GM19351 (cell line): Measurements from ENCODE around the gene COX18.

Experiments used
- ATAC-seq: cut with Tn5 transposase; IDR thresholded peaks from one replicate; pipeline ENCODE4 v1.9.1; 2021; ENCODE audit warnings: mild to moderate bottlenecking, moderate library complexity; ENCODE audit not compliant: unreplicated experiment

Gene COX18

DNA sequence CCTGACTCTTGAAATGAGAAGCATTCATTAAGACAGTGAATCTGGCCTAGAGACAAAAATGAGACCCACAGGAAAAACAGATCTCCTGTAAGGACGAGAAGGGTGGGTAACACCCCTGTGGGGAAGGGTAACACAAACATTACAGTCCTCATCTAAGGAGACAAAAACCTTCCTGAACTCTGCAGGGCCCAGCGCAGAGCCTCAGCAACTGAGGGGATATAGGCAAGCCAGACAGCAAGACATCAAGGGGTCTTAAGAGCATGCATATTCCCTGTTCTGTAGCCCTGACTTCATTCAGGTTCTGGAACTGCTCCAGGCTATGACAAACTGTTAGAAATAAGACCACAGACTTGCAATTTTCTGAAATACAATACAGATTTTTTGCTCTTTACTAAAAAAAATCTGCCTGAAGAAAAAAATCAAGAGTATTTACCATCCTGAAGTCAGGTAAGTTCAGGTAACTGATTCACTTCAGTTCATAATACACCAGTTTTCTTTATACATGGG, 15.5 kb downstream of the COX18 start:
- no peak for ATAC-seq

DNA sequence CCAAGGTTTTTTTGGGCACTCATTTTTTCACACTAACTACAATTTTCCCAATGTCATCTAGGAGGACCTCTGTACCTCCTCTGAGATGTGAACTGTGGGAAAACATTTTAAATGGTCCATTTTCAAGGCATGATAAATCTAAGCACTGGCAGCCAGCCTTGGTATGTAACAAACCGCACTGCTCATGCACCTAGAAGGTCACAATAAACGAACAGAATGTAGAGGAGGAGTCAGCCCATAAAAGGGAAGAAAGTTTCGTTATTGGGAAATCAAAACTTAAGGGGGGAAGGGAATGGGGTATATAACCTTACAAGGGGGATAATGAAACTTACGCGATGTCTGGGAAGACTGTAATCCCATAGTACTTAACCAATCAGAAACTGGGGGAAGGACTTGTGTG, 16.4 kb downstream of the COX18 start:
- ATAC-seq: no peak

DNA sequence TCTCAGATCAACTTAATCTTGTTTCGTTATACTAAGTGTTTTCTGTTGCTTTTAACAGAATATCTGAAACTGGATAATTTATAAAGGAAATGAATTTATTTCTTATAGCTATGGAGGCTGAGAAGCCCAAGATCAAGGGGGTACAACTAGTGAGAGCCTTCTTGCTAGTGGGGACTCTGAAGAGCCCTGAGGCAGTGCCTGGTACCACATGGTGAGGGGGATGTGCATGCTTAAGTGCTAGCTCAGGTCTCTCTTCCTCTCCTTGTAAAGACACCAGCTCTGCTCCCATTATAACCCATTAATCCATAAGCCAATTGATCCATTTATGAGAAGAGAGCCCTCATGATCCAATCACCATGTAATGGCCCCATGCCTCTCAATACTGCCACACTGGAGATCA, 17.9 kb downstream of the COX18 start:
- no peak for ATAC-seq

DNA sequence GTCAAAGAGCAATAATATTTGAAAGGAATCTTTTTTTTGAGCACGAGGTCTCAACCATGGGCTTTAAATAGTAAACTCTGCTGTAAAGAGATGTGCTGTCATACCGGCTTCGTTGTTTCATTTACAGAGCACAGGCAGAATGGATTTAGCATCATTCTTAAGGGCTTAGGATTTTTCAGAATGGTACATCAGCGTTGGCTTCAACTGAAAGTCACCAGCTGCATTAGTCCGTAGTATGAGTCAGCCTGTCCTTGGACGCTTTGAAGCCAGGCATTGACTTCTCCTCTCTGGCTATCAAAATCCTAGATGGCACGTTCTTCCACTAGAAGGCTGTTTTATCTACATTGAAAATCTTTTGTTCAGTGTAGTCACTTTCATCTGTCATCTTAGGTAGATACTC, 23.6 kb downstream of the COX18 start:
- ATAC-seq: no peak

DNA sequence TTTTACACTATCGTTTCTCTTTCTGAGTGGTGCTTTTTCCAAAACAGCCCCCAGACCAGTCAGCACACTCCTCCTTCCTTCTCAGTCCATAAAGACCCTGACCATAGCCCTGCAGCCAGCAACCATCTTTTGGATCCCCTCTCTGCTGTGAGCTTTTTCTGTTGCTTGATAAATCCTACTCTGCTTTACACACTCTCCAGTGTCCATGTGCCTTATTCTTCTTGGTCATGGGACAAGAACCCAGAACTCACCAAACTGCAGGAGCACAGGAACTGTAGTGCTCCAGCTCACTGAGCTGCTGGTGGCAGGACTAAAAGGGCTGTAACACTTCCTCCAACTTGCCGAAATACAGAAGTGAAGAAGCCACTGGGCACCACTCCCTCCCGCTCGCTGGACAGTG, 32.5 kb downstream of the COX18 start:
- ATAC-seq: no peak

- ATAC-seq: peak; percentile 42
Observed at GRCh38 chr4:73036123-73036522, 33.4 kb downstream of the COX18 start.

GRCh38 chr4:73034896-73035295, 34.6 kb downstream of the COX18 start:
- ATAC-seq: no peak

- ATAC-seq: no peak
Observed at GRCh38 chr4:73028621-73029020, 40.9 kb downstream of the COX18 start.

GRCh38 chr4:73021634-73022033, 47.9 kb downstream of the COX18 start:
- ATAC-seq: peak; percentile 79

DNA sequence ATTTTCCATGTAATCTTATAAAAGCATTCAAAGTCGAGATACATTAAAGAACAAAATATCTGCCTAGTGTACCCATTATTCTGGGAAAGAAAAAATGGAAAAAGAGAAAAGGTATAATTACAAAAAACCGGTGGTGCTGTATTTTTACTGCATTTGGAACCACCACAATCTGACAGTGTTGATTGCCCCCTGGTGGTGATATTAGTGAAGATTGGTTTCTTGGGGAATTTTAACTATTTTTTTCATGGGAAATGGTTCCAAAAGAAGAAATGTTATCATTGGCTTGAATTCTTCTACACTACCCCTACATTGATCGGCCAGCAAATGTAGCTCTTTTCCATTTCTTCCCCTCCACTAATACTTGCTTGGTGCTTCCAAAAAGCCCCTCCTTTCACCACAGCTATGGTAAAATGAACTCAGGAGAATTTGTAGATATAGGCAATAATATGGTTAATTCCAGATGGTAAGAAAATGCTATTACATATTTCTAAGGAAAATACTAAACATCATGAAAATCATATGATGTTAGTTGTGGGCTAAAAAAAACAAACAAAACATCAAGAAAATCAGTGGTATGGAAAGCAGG, 50.0 kb downstream of the COX18 start:
- peak; percentile 46 for ATAC-seq

GRCh38 chr4:73018595-73018994, 50.9 kb downstream of the COX18 start:
- no peak for ATAC-seq

DNA sequence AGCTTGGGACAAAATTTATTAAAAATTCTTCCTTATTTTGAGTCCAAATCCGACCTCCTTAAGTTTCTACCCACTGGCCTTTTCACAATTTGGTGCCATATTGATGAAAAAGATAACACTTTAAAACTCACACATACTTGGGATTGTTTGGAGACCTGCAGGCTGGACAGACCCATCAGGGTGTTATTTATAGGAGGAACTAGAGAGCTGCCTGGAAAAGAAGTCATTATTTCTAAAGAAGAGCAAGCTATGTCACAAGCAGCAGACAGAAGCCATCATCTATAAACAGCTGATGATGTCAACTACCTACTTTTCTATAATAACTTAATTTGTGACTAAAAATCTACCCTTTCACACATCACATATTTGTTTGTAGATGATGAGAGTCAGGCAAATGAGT, 56.2 kb downstream of the COX18 start:
- ATAC-seq: no peak

DNA sequence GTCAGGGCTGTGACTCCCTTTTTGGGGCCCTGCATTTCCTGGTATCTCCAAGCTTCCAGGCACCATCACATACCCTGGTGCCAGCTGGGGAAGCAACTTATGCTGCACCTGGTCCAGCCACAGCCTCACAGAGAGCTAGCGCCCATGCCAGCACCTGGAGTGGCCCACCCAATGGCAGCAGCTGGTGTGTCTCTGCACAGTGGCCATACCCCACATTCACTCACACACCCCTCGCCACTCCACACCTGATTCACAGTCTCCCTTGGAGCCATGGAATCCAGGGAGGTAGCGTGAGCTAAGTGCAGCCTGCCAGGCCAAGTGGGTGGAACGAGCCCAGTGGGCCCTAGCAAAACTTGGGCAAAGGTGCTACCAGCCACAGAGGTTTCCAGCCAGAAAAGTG, 56.8 kb downstream of the COX18 start:
- no peak for ATAC-seq

DNA sequence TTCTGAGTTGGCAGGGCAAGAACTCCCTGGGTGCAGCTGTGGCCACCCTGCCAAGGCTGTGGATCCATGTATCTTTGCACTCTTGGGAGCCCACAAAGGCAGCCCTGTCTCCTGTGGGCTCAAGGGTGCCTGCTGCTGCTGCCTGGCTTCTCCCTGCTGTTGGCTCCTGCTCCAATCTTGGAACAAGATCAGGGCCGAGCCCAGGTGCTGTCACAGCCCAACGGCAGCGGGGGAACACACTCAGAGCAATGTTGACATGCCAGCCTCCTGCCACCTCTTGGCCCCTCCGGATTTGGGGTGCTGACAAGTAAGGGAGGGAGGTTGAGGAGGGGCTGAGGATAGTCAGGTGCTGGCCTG, 57.9 kb downstream of the COX18 start:
- no peak for ATAC-seq

DNA sequence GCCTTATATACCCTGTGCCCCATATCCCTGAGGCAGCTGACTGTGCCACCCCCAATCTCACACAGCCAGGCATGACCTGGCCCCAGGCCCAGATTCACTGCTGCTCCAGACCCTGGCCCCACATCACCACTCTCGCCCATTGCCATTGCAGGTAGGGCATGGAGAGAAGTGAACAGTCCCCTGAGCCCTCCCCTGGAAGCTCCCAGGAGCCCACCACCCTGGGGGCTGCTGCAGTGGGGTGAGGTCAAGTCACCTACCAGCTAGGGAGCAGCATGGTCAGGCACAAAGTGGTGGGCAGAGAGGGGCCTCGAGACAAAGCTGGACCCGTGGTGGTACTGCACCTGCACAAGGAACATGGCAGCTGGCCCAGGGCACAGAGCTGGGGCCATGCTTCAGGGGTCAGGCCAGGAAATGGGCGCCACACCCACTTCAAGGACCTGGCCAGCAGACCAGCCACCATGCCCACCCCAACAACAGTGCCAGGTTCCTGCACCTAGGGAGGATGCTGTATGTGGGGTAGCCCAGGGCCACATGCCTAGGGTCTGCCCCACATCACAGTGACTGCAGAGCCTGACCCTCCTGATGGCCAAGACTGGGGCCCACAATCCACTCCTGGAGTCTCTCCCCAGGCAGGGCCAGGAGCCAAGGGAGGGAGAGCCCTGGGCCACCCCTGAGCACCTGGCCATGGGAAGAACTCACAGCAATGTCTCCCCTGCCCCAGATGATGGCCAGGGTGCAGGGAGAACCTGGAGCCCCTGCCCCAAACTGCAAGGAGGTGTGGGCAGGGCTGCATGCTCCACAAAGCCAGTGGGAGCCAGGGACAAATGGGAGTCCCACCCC, 58.5 kb downstream of the COX18 start:
- ATAC-seq: no peak

DNA sequence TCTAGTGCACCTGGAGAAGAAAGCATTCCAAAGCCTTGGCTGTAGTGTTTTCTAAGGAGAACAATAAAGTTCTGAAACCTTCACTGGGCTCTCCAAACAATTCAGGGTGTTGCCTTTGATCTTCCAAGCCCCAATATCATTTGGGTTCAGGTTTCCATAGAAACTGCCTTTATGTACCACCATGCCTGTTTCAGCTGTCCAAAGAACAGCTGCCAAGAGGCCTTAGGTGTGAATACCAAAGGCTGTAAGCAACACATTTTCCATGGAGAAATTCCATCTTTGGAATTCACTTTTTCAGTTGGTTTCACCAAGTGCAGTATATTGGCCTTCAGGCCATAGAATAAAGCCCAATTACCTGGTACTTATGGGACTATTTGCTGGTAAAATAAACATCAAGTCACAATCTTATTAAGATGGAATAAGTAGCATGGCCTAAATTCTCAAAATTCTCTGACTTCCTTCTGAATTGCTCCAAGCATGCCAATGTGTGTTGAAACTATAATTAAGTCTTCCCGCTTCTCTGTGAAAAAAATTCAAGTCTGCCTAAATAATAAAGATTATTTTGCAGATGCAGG, 61.9 kb downstream of the COX18 start:
- ATAC-seq: no peak

- peak; percentile 87 for ATAC-seq
Observed at GRCh38 chr4:73006286-73006990, 63.1 kb downstream of the COX18 start.

DNA sequence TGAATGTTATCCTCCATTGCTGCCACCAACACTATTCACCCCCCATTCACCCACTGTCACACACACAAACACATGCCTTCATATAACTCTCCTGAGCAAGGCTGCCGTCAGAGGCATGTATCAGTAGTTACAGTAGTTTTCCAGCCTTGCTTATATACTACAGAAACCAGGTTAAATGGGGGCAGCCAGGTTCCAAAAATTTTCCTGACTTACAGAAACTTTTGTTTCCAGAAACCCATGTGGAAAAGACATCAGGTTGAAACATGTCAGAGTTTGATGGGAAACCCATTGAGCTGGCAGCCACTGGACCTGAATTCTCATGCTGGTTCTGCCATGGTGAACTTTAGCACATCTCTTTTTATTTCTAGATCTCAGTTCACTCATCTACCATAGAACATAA, 64.0 kb downstream of the COX18 start:
- ATAC-seq: no peak
